GM12874 (cell line): ENCODE results near the gene CACTIN.

Experiments used
- TF ChIP-seq, protein P1 (sequence below): IDR thresholded peaks from 2 replicates; pipeline ENCODE4 v1.5.1; 2011; ENCODE audit warnings: low read depth, mild to moderate bottlenecking, control low read depth, low read length, moderate library complexity; ENCODE audit not compliant: insufficient read depth

CACTIN gene

GRCh38 chr19:3670796-3671679 is 44.4 kb upstream of the CACTIN start:
- TF ChIP-seq, protein P1, sequence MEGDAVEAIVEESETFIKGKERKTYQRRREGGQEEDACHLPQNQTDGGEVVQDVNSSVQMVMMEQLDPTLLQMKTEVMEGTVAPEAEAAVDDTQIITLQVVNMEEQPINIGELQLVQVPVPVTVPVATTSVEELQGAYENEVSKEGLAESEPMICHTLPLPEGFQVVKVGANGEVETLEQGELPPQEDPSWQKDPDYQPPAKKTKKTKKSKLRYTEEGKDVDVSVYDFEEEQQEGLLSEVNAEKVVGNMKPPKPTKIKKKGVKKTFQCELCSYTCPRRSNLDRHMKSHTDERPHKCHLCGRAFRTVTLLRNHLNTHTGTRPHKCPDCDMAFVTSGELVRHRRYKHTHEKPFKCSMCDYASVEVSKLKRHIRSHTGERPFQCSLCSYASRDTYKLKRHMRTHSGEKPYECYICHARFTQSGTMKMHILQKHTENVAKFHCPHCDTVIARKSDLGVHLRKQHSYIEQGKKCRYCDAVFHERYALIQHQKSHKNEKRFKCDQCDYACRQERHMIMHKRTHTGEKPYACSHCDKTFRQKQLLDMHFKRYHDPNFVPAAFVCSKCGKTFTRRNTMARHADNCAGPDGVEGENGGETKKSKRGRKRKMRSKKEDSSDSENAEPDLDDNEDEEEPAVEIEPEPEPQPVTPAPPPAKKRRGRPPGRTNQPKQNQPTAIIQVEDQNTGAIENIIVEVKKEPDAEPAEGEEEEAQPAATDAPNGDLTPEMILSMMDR: no peak

DNA sequence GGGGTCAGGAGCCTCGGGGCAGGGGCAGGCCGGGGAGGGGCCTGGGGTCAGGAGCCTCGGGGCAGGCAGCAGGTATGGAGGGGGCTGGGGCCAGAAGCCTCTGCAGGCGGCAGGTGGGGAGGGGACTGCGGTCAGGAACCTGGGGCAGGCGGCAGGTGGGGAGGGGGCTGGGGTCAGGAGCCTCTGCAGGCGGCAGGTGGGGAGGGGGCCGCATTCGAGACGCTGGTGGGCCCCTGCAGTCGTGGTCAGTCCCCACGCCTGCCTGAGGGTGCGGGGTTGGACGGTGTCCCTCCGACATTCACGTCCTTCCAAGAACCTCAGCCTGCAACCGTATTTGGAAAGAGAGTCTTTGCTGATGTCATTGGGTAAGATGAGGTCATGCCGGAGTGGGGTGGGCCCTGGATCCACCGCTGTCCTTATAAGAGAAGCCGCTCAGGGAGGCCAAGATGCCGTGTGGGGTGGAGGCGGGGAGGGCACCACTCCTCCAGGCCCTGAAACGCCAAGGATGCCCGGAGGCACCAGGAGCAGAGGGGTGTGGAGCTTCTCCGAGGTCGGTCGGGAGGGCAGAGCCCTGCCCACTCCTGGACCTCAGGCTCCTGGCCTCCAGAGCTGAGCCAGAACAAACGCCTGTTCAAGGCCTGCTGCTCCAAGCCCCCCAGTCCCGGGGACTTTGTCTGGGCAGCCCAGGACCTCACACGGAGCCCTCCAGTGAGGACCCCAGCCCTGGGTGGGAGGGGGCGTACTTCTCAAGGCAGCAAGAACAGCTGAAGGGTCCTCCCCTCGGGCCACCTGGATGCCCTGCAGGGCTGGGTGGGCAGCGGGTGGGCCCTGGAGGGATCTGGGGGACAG is 43.6 kb upstream of the CACTIN start:
- TF ChIP-seq, protein P1: no peak

DNA sequence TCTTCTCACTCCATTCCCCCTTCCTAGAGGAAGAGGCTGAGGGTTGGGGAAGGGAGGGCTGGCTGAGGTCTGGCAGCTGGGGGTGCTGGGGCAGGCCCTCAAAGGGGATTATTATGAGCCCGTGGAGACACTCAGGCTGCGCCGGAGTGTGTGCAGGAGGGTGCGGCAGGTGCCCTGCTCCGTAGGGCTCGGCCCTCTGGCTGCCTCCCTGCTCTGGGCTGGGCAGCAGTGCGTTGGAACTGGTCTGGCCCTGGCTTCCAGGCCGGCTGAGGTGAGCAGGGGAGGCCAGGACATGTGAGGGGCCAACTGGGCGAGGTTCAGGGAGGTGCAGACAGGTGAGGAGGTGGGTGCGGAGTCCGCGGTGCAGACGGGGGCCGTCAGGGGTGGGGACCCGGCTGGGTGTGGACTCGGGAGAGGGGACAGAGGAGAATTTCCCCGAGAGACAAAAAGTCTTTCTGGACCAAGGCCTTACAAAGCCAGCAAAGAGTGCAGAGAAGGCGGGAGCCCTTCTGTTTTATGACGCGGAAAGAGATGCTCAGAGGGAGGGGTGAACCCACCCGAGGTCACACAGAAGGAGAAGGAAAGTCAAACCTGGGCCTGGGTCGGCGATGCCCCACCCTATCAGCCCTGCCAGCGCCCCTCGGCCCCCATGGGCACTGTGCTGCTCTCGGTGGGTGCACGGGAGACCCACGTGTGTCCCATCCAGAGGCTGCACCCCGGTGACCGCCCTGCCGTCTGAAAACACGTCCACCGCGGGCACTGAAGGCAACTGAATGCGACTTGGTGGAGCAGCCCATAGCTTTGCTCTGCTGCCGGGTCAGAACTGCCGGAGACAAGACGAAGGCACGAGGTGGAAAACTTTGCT is 42.7 kb upstream of the CACTIN start:
- TF ChIP-seq, protein P1: no peak

DNA sequence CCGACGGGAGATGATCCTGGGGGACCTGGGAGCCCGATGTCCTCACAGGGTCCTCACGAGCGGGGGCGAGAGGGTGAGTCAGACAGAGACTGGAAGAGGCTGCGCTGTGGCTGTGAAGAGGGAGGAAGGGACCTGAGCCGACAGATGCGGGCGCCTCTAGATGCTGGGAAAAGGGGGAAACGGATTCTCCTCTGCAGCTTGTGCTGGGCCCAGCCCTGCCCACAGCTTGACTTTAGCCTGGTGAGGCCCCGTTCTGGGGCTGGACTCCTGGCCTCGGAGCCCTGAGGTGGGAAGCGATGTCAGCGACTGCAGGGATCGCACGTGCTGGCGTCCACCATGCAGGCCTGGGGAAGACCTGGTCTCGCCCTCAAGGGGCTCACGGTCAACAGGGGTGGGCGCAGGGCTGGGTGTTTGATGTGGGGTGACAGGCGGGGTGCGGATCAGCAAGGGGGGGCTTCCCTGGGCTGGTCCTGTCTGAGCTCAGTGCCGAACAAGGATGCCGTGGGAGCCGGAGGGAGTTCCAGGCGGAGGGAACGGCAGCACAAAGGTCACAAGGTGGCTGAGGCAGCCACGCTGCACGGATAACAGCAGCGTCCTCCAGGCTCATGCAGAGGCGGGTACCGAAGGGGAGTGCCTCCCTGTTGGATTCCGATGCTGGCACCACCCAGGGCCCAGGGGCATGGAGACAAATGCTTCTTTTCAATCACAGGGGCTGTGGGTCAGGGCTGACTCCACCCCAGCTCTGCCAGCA is 41.9 kb upstream of the CACTIN start:
- TF ChIP-seq, protein P1: no peak

GRCh38 chr19:3667766-3668165 is 41.2 kb upstream of the CACTIN start:
- TF ChIP-seq, protein P1: no peak

DNA sequence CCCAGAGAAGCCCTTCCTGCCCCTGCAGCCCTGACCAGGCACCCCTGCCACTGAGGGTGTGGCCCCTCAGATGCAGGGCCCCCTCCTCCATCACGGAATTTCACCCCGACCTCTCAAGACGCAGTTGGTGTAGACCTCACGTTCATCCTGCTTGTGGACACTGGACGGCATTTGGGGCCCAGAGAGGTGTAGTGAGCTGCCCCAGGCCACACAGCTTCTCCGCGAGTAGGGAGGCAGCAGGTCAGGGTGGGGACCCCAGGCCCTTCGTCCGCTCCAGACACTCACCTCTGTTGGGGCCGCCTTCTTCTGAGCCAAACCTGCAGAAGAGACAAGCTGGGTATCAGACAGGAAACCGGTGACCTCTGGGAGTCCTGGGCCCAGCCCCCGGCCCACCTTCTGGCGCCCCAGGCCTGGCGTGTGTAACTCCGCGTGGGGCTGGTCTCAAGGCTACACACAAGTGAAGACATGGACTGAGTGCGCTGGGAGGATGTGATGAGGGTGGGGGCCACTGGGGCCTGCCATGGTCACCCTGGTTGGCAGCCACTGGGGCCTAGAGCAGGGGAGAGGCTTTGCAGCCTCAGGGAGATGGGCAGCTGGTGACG is 40.5 kb upstream of the CACTIN start:
- TF ChIP-seq, protein P1: no peak
